ENCODE results near the gene SUPT7L.
"Not testable (repeated sequence)": the region's sequence is repeated elsewhere in the genome, so short reads cannot be mapped to it uniquely, and the experiment has no call there.

The SUPT7L gene

GRCh38 chr2:27634291-27634690, 29.1 kb downstream of the SUPT7L start:
- DNase-seq: no peak

- DNase-seq: not testable (repeated sequence)
Measured at GRCh38 chr2:27630257-27630656, 33.2 kb downstream of the SUPT7L start.

GRCh38 chr2:27628767-27629709, 34.4 kb downstream of the SUPT7L start, which contains the start of the genes CCDC121 and GPN1:
Gene CCDC121, minus strand, starts transcription at chr2:27629012. Its CDS starts 1,213 bp downstream, at chr2:27627799.
Gene GPN1, plus strand, starts transcription at chr2:27629050. Its CDS starts 9 bp downstream, at chr2:27629059.
- peak; percentile 61 to 89 for DNase-seq

- no peak for DNase-seq
Measured at GRCh38 chr2:27627963-27628766, 35.2 kb downstream of the SUPT7L start.

GRCh38 chr2:27626921-27627320, 36.5 kb downstream of the SUPT7L start:
- not testable (repeated sequence) for DNase-seq

- DNase-seq: not testable (repeated sequence)
Measured at GRCh38 chr2:27626323-27626722, 37.1 kb downstream of the SUPT7L start.

- DNase-seq: no peak
Measured at GRCh38 chr2:27624943-27625342, 38.5 kb downstream of the SUPT7L start.

GRCh38 chr2:27622921-27623384, 40.5 kb downstream of the SUPT7L start:
- DNase-seq: no peak

- DNase-seq: no peak
Measured at GRCh38 chr2:27621524-27621923, 41.9 kb downstream of the SUPT7L start.

GRCh38 chr2:27615316-27615715, 48.1 kb downstream of the SUPT7L start:
- no peak for DNase-seq

GRCh38 chr2:27613985-27614384, 49.4 kb downstream of the SUPT7L start:
- no peak for DNase-seq

GRCh38 chr2:27606611-27607010, 56.8 kb downstream of the SUPT7L start:
- no peak for DNase-seq
